ENCODE measurements around the gene RITA1.

Gene RITA1

DNA sequence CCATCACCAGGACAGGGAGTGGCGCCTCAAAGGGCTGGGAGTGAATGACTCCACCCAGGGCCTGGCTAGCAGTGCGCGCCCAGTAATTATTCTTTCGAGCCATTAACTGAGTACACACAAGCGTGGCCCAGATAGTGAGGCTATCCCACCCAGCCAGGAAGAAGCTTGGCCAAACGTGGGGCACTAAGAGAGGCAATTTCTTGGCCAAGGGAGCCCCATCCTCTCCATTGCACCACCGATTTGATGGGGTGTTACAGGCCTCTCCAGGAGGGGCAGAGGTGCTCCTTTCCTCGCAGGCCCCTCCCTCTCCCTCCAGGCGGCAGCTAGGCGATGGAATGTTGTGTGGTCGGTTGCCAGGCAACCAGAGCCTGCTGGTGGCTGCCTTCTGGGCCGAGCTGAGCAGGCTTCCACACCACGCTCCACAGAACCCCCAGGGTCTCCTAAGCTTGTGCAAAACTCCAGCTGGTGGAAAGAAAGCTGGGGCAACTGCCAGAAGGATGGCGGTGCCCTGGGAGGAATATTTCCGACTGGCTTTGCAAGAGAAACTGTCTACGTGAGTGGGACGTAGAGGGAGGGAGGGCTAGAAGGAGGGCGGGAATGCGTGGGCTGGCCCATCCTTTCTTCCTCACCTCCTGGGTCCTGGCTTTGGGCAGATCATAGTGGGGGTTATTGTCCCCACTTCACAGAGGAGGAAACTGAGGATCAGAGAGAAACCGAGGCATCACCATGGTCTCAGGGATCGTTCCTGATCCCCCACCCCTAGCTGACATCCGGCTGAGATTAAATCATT is 36.0 kb upstream of the RITA1 start, which contains the start of gene CFAP73:
Gene CFAP73, plus strand, starts transcription at position 364 of the 790 bp plus-strand sequence. Its CDS starts 134 bp downstream, at position 498.
- TF ChIP-seq, protein P1, sequence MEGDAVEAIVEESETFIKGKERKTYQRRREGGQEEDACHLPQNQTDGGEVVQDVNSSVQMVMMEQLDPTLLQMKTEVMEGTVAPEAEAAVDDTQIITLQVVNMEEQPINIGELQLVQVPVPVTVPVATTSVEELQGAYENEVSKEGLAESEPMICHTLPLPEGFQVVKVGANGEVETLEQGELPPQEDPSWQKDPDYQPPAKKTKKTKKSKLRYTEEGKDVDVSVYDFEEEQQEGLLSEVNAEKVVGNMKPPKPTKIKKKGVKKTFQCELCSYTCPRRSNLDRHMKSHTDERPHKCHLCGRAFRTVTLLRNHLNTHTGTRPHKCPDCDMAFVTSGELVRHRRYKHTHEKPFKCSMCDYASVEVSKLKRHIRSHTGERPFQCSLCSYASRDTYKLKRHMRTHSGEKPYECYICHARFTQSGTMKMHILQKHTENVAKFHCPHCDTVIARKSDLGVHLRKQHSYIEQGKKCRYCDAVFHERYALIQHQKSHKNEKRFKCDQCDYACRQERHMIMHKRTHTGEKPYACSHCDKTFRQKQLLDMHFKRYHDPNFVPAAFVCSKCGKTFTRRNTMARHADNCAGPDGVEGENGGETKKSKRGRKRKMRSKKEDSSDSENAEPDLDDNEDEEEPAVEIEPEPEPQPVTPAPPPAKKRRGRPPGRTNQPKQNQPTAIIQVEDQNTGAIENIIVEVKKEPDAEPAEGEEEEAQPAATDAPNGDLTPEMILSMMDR (IDR thresholded peaks at IDR 0.05; ENCODE audit: low read depth, low read length, missing control alignments) = no peak
- no peak within 1 kb of the TSS for H3K4me3 ChIP-seq (ENCODE audit: low read depth, low read length)
- DNase-seq (ENCODE audit: low read depth) = no peak

DNA sequence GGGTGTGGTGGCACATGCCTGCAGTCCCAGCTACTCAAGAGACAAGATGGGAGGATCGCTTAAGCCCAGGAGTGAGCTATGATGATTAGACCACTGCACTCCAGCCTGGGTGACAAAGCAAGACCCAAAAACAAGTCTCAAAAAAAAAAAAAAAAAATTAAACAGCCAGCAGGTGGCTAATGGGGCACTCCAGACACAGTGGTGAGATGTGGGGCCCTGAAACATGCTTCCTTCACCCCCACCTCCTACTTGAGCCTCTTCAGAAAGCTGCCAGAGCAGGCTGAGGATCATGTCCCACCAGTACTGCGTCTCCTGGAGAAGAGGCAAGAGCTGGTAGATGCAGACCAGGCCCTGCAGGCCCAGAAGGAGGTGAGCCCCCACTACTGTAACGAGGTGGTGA is 33.9 kb upstream of the RITA1 start:
- DNase-seq (ENCODE audit: low read depth) = no peak
- TF ChIP-seq, protein P1 (IDR thresholded peaks at IDR 0.05; ENCODE audit: low read depth, low read length, missing control alignments) = no peak
- no peak overlapping the region for H3K4me3 ChIP-seq (ENCODE audit: low read depth, low read length)

DNA sequence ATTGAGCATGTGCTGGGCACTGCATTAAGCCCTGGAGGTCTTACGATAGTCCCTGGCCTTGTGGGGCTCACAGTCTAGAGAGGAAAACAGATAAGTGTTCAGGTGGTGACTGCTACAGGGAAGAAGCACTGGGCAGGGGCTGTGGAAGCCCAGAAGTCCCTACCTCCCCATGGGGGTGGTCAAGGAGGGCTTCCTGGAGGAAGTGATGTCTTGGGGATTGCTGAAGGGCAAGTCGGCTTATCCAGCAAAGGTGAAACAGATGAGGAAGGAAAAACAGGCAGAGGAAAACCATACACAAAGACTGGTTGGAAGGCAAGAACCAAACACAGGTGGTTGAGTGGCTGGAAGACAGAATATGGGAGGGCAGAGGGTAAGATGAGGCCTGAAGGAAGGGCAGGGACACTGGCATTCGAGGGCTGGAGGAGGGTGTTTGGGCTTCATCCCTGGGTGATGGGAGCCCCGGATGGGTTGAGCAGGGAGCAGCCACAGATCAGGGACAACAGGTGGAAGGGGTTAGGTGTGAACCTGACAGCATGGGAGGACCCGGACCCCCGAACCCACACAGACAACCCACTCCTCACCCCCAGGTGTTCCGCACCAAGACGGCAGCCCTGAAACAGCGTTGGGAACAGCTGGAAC is 33.2 kb upstream of the RITA1 start:
- no peak overlapping the region; the same call in 1 of the 2 replicates for H3K4me3 ChIP-seq (ENCODE audit: low read depth, low read length)
- TF ChIP-seq, protein P1 (IDR thresholded peaks at IDR 0.05; ENCODE audit: low read depth, low read length, missing control alignments) = no peak
- DNase-seq (ENCODE audit: low read depth) = no peak

DNA sequence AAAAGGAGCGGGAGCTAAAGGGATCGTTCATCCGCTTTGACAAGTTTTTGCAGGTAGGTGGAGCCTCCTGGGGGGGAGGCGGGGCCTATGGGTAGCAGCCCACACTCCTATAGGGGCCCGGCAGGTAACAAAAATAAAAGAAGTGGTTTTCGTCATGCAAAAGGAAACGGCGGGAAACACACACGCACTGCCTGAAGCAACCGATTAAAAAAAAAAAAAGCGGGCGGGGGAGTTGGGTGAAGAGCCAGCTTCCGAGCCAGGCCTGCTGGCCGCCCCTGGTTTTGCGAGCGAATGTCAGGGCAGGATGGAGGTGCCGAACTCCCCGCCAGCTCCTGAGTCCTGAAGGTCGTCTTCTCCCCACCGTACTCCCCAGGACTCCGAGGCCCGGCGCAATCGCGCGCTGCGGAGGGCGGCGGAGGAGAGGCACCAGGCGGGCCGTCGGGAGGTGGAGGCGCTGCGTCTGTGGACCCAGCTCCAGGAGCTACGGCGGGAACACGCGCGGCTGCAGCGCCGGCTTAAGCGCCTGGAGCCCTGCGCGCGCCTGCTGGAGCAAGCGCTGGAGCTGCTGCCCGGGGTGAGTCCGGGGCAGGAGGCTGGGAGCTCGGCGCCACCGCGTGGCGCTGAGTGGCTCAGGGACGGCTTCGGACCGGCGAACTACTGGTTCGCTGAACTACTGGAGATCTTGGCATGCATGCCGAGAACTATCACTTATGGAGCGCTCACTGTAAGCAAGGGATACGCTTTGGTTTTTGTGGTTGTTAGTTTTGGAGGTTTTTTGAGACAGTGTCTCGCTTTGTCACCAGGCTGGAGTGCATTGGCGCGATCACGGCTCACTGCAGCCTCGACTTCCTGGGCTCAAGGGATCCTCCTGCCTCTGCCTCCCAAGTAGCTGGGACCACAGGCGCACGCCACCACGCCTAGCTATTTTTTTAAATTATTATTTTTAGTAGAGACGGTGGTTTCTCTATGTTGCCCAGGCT is 32.4 kb upstream of the RITA1 start:
- TF ChIP-seq, protein P1 (IDR thresholded peaks at IDR 0.05; ENCODE audit: low read depth, low read length, missing control alignments) = peak; percentile 53
- DNase-seq (ENCODE audit: low read depth) = no peak
- H3K4me3 ChIP-seq (ENCODE audit: low read depth, low read length) = peak overlapping the region; percentile 48

DNA sequence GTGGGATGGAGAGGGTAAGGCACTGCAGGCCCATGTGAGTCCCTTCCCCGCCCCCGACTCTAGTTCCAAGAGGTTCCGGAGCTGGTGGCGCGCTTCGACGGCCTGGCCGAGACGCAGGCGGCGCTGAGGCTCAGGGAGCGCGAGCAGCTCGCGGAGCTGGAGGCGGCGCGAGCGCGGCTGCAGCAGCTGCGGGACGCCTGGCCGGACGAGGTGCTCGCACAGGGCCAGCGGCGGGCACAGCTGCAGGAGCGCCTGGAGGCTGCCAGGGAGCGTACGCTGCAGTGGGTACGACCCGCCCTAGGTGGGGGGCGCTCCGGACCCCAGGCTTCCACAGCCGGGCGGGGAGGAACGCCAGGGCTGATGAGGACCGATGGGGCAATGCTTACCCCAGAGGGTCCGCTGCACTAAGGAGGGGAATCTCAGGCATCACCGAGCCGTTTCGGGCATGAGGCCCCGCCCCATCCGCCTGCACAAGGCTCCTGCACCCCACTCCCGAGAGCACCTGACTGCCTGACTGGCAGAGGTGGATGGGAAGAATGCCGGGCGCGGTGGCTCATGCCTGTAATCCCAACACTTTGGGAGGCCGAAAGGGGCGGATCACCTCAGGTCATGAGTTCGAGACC is 31.1 kb upstream of the RITA1 start:
- TF ChIP-seq, protein P1 (IDR thresholded peaks at IDR 0.05; ENCODE audit: low read depth, low read length, missing control alignments) = no peak
- DNase-seq (ENCODE audit: low read depth) = no peak
- 0 out of 2 replicates have a peak overlapping the region, but pooled peaks have one; percentile 16 for H3K4me3 ChIP-seq (ENCODE audit: low read depth, low read length)

DNA sequence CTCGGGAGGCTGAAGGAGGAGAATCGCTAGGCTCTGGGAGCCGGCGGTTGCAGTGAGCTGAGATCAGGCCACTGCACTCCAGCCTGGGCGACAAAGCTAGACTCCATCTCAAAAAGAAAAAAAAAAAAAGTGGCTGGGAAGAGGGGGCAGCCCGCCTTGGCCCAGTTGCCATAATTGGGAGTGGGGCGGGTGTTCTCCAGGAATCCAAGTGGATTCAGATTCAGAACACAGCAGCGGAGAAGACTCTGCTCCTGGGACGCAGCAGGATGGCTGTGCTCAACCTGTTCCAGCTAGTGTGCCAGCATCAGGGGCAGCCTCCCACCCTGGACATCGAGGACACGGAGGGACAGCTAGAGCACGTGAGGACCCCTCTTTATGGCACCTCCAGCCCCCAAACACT is 30.5 kb upstream of the RITA1 start:
- no peak for DNase-seq (ENCODE audit: low read depth)
- TF ChIP-seq, protein P1 (IDR thresholded peaks at IDR 0.05; ENCODE audit: low read depth, low read length, missing control alignments) = no peak
- H3K4me3 ChIP-seq (ENCODE audit: low read depth, low read length) = no peak overlapping the region
